Heart right ventricle (tissue), 16 donors: ENCODE results near the gene YPEL2. TPM values are rescaled to one million over a fixed set of nuclear protein-coding genes. Genes with fewer than 3 reads are reported as not detected.

Source experiments
- ATAC-seq, 8 donors: fragments of 200-7000 bp; cut with Tn5 transposase; one replicate each; pipeline ENCODE4 v1.9.1; 2020; ENCODE audit warnings: mild to moderate bottlenecking in 8 of 8, moderate library complexity in 8 of 8, moderate number of reproducible peaks in 1 of 8
- DNase-seq, 2 donors: peaks; one replicate each; pipeline ENCODE4 v3.0.0-alpha.2; 2020
- H3K27ac ChIP-seq, 10 donors: fragments of 200-600 bp; sonication (generic) in 2 of 10; one replicate each; pipeline versions ENCODE4 v1.5.0 to v1.8.0; 2020 to 2022; ENCODE audit warnings: mild to moderate bottlenecking in 3 of 10
- H3K27me3 ChIP-seq, 7 donors: fragments of 200-600 bp; one replicate each; pipeline ENCODE4 v1.8.0; 2021 to 2022; ENCODE audit warnings: mild to moderate bottlenecking in 2 of 7
- H3K36me3 ChIP-seq, 9 donors: fragments of 200-600 bp; sonication (generic) in 1 of 9; one replicate each; pipeline versions ENCODE4 v1.5.0 to v1.8.0; 2020 to 2022; ENCODE audit warnings: mild to moderate bottlenecking in 2 of 9
- H3K4me1 ChIP-seq, 9 donors: fragments of 200-600 bp; sonication (generic) in 1 of 9; one replicate each; pipeline versions ENCODE4 v1.5.0 to v1.8.0; 2020 to 2022; ENCODE audit warnings: mild to moderate bottlenecking in 4 of 9
- H3K4me3 ChIP-seq, 10 donors: fragments of 200-600 bp; sonication (generic) in 2 of 10; one replicate each; pipeline versions ENCODE4 v1.5.0 to v1.8.0; 2020 to 2022; ENCODE audit warnings: mild to moderate bottlenecking in 7 of 10, moderate library complexity in 2 of 10
- H3K9me3 ChIP-seq, 11 donors: fragments of 200-600 bp in 10 of 11; sonication (generic) in 2 of 11; one replicate each; pipeline versions ENCODE4 v1.5.0 to v1.8.0; 2013 to 2022; ENCODE audit warnings: mild to moderate bottlenecking in 2 of 11, control low read depth in 1 of 11, moderate library complexity in 1 of 11
- WGBS, 2 donors: extraction: QIAGEN DNeasy Blood & Tissue Kit; methylation state at CpG; one replicate each; pipeline ENCODE4 v1.1.7; 2013; ENCODE audit warnings: inconsistent platforms in 1 of 2; 5-methylcytosine and 5-hydroxymethylcytosine counted together
- intact Hi-C, 10 donors: fragments of 100-400 bp; cut with DNase I; formaldehyde crosslinking; loops; one replicate each; pipeline versions ENCODE4 v1.11.1 to v1.14.2; 2022
- polyA plus RNA-seq, 2 donors: library from polyadenylated mRNA; stranded (reverse); fragments of 200-250 nt; gene quantifications; one replicate each; pipeline ENCODE4 v1.2.3, GENCODE V29; 2013
- total RNA-seq, 10 donors: library from RNA; stranded (reverse); fragmentation: NEBNext Ultra II Directional in 3 of 10; extraction: Animal tissue kit (Norgen Biotek cat#: 25700) in 3 of 10; gene quantifications; one replicate each; pipeline versions ENCODE4 v1.2.1 to v1.2.4, GENCODE V29; 2021 to 2023
- TF ChIP-seq, protein P1 (sequence below), 9 donors: fragments of 200-600 bp; sonication (generic) in 2 of 9; IDR thresholded peaks; one replicate each; pipeline versions ENCODE4 v1.5.0 to v1.8.0; 2021 to 2022; ENCODE audit warnings: antibody characterized with exemption in 9 of 9, mild to moderate bottlenecking in 5 of 9, moderate library complexity in 1 of 9
- donor health status: Arrhythmogenic right ventricular cardiomyopathy.
- donor health status: ischemic (EF 13 %, LVEDD 7.1; RV severe dilation, severe dysfunction).
- donor health status: healthy with polysubstance abuse.
- donor health status: DM: no; HTN: yes; CAD: no.
- donor health status: DM: no; HTN: no; CAD: no.
- donor health status: ischemic (EF 25% LVEDD 6.9; RV normal size, moderate dysfunction).
- donor health status: ischemic (EF 25% LVEDD 5.7; RV mildly dilated, moderate dysfunction).
- donor health status: healthy.
- donor health status: DM: yes; HTN: yes; CAD: no.
- donor health status: Ischemic cardiomyopathy.
- donor health status: ischemic (EF 35%, LVEDD 5.7; RV mildly dilated, moderate dysfunction).
- donor health status: nonischemic (EF 11% LVEDD 7.7; RV severe dilation, severe dysfunction).
- donor health status: DM: yes; HTN: yes; CAD: no.
- donor health status: PGD.
- donor health status: ischemic (EF 29% LVEDD 5.4; RV normal size, mild dysfunction).
- donor health status: nonischemic (EF 23%, LVEDD 6.1; RV moderate dilation, normal function).

Gene YPEL2
- total and polyA plus RNA-seq, 12 donors: 5.0 to 57.1 (median 36.5) TPM

DNA sequence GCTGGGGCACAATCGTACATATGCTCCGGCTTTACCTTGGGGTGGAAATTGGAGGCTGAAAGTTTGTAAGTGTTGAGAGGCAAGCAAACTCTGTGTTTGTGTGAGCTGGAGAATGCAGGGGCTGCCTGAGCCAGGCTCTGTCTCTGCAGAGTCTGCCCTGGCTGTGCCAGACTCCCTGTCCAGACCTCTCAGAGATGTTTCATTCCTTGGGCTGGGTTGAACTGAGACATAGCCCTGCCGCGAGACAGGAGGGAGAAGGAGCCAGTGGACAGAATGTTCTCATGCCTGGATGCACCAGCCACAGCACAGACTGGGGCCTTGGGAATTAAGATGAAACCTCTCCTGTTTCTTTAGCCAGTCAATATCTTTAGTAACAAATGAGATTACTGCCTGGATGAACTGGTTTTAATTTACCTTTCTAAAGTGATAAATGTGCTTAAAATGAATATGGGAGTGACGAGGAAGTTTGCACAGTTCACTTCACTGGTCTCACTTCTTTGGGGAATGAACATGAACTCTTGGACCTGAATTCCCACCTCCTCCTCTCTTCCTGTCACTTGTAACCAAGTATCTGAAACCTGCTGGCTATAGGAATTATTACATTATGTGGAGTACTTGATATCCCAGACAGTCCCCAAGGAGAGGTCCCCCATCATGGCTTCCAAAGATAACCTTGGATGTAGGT is 40.1 kb downstream of the YPEL2 start:
- peak overlapping the region in 2 of 10 donors; percentile 6 to 10 for H3K4me3 ChIP-seq
- WGBS, 2 donors: 24 to 32% methylated on average over 5 of the region's 5 CpGs
- H3K4me1 ChIP-seq: peaks cover 76 to 100% (median 99%) of the 10 kb centered on the region in 9 donors
- intact Hi-C loops: loop anchor here in 6 of 10 donors (2.0 to 10.0 kb wide), 5 partner anchors 39 to 56 kb away; partner anchors contain the start of gene YPEL2 (in 1 of the 6)
- DNase-seq (peak in 1 of 2 donors; percentile 35), ATAC-seq (peak in 7 of 8 donors; percentile 6 to 60 (median 40))
- H3K27me3 ChIP-seq: no peaks in the 10 kb centered on the region
- TF ChIP-seq, protein P1, sequence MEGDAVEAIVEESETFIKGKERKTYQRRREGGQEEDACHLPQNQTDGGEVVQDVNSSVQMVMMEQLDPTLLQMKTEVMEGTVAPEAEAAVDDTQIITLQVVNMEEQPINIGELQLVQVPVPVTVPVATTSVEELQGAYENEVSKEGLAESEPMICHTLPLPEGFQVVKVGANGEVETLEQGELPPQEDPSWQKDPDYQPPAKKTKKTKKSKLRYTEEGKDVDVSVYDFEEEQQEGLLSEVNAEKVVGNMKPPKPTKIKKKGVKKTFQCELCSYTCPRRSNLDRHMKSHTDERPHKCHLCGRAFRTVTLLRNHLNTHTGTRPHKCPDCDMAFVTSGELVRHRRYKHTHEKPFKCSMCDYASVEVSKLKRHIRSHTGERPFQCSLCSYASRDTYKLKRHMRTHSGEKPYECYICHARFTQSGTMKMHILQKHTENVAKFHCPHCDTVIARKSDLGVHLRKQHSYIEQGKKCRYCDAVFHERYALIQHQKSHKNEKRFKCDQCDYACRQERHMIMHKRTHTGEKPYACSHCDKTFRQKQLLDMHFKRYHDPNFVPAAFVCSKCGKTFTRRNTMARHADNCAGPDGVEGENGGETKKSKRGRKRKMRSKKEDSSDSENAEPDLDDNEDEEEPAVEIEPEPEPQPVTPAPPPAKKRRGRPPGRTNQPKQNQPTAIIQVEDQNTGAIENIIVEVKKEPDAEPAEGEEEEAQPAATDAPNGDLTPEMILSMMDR (IDR thresholded peaks at IDR 0.05): no peak
- H3K36me3 ChIP-seq: no peaks in the 10 kb centered on the region
- H3K27ac ChIP-seq: peak overlapping the region; percentile 89 to 97 (median 92)
- H3K9me3 ChIP-seq: no peaks in the 10 kb centered on the region

DNA sequence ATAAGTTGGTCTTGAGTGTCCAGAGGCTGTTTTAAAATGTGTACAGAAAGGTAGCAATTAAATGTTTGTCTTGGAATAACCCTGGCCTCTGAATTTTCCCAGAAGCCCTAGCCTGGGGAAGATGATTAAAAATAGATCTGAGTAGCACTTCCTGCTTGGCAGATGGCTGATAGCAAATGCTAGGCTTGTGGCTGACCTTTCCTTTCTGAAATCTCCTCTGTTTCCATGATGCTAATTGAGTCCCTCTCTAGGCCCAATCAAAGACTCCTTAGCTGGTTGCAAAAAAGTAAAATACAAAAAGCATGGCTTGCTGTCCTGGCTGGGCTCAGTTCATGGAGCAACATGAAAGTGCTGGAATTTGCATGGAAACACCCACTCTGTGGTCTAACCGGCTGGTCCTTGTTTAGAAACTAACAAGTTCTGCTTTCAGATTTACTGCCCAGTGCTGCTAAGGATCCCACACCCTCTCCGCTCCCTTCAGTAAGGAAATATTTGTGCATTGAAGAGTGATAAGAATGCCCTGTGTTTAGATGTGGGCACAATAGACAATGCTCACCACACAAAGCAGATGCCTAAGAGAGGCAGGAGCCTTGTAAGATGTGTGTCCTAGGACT is 40.8 kb downstream of the YPEL2 start:
- peaks cover 70 to 100% (median 99%) of the 10 kb centered on the region in 9 donors for H3K4me1 ChIP-seq
- intact Hi-C loops: loop anchor here in 6 of 10 donors (2.0 to 10.0 kb wide), 5 partner anchors 39 to 55 kb away; partner anchors contain the start of gene YPEL2 (in 1 of the 6)
- no peaks in the 10 kb centered on the region for H3K9me3 ChIP-seq
- ATAC-seq (peak; percentile 69 to 88 (median 84)), DNase-seq (peak in 1 of 2 donors; percentile 80)
- peak overlapping the region in 4 of 10 donors; percentile 4 to 10 (median 6) for H3K4me3 ChIP-seq
- no peaks in the 10 kb centered on the region for H3K27me3 ChIP-seq
- 2 to 3% methylated on average over 2 of the region's 2 CpGs for WGBS, 2 donors
- TF ChIP-seq, protein P1 (IDR thresholded peaks at IDR 0.05): no peak
- no peaks in the 10 kb centered on the region for H3K36me3 ChIP-seq
- H3K27ac ChIP-seq: peak overlapping the region; percentile 89 to 97 (median 92)

DNA sequence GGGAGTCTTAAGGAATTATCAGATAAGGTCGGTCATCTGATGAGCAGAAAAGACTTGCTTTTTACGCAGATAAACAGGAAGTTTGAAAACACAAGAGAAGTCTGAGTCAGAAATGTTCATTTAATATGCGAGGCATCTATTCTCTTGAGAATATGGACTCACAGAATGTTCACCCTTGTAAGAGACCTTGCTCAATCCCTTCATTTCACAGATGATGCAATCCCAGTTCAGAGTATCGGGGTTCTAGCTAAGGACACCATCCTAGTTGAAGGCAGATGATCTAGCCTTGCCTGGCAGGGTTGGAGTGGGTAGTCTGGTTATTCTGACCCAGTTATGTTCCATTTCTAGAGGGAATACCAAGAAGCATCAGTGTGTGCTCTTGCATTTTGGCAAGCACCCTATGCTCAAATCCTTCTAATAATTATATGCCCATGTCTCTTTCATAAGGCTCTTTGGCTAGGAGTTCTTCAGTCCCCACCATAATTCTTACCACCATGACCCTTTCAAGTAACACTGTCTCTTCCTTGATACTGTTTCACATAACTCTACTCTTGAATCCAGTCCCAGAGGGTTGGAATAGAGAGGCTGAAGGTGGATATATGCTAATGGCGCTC is 42.5 kb downstream of the YPEL2 start:
- intact Hi-C loops: loop anchor here in 6 of 10 donors (2.0 to 10.0 kb wide), 5 partner anchors 41 to 53 kb away; partner anchors contain the start of gene YPEL2 (in 1 of the 6)

More for the DNA sequence above, 42.5 kb downstream of the YPEL2 start:
- 43 to 60% methylated on average over 5 of the region's 5 CpGs for WGBS, 2 donors
- Histone ChIP-seq H3K27me3 (no peaks in the 10 kb centered on the region), H3K36me3 (peaks cover 0 to 3% (median 0%) of the 10 kb centered on the region in 9 donors), H3K27ac (peak overlapping the region; percentile 89 to 97 (median 92)), H3K4me3 (no peak overlapping the region), H3K9me3 (no peaks in the 10 kb centered on the region), H3K4me1 (peaks cover 68 to 100% (median 99%) of the 10 kb centered on the region in 9 donors)
- ATAC-seq (peak in 5 of 8 donors; percentile 10 to 56 (median 18)), DNase-seq (peak in 1 of 2 donors; percentile 37)
- TF ChIP-seq, protein P1 (IDR thresholded peaks at IDR 0.05): no peak
